ENCODE data around the gene USP35. TPM values are rescaled to one million over a fixed set of nuclear protein-coding genes. Genes with fewer than 3 reads are reported as not detected.

Gene USP35
- total RNA-seq, 2 experiments from 2014 or later: 13.4 to 14.2 TPM

DNA sequence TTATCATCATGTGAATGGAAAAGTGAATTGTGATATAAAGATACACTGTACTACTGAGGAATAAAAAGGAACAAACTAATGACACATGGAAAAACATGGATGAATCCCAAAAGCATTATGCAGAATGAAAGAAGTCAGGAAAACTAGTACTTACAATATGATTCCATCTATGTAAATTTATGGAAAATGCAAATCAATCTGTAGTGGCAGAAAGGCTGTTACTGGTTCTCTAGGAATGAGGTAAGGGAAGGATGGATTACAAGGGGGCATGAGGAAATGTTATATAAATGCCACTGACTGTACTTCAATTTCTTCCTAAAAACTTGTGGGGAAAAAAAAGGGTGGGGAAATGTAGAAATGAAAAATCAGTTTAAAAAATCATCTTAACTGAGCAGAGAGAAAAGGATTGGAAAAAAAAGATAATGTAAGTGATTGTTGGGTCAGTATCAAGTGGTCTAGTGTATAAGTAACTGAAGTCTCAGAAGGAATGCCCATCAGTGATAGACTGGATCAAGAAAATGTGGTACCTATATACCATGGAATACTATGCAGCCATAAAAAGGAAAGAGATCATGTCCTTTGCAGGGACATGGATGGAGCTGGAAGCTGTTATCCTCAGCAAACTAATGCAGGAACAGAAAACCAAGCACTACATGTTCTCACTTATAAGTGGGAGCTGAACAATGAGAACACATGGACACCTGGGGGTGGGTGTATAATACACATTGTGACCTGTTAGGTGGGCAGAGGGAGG lies 48.8 kb downstream of the USP35 start:
- Mint-ChIP-seq H3K9me3 (peaks cover 12% of the 10 kb centered on the region), H3K27me3 (ENCODE audit: low read depth) (no peaks in the 10 kb centered on the region), H3K36me3 (ENCODE audit: low read depth) (peaks cover 10% of the 10 kb centered on the region), H3K4me1 (ENCODE audit: low read depth) (no peaks in the 10 kb centered on the region), H3K27ac (no peak overlapping the region), H3K4me3 (no peak overlapping the region)
- CTCF ChIA-PET: interaction anchor here (0.6 to 1.1 kb wide), 2 partner anchors 11 to 32 kb away, joined by 4 to 5 read pairs; no protein-coding TSS in a partner anchor
- intact Hi-C loops (cut with micrococcal nuclease): no loop called here
- no peak for DNase-seq

DNA sequence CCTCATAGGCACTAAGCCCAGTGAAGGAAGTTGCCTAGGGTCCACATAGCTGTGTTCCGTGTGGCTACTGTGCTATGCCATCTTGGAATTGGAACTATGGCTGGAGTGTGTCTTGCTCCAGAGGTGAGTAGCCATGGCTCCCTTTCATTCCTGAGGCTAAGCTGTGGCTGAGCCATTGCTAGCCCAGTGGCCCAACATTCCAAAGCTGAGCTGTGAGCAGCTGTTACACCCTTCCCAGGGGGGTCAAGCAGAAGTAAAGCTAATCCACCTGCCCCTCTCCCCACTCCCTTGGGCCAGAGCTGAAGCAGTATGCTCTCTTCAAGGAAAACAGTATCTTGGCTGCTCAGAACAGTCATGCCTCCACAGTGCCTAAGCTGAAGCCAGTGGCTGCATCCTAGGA lies 51.1 kb downstream of the USP35 start:
- DNase-seq: no peak
- intact Hi-C loops (cut with micrococcal nuclease): no loop called here
- CTCF ChIA-PET: interaction anchor here (0.8 kb wide), 1 partner anchor 15 kb away, joined by 3 read pairs; no protein-coding TSS in a partner anchor
- peaks cover 3% of the 10 kb centered on the region for H3K4me1 Mint-ChIP-seq (ENCODE audit: low read depth)
- H3K27me3 Mint-ChIP-seq (ENCODE audit: low read depth): no peaks in the 10 kb centered on the region
- no peak overlapping the region for H3K4me3 Mint-ChIP-seq
- no peak overlapping the region for H3K27ac Mint-ChIP-seq
- peaks cover 14% of the 10 kb centered on the region for H3K9me3 Mint-ChIP-seq
- H3K36me3 Mint-ChIP-seq (ENCODE audit: low read depth): peaks cover 10% of the 10 kb centered on the region

DNA sequence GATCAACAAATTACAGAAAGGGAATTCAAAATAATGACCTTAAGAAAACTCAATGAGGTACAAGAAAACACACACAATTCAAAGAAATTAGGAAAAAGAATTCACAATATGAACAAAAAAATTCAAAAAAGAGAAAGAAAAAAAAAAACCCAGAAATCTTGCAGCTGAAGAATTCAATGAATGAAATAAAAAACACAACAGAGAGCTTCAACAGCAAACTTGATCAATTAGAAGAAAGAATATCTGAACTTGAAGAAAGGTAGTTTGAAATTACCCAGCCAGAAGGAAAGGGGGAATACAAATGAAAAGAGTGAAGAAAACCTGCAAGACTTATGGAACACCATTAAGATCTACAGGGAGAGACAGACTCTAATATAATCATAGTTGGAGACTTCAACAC lies 52.8 kb downstream of the USP35 start:
- CTCF ChIA-PET: no interaction called here
- no peak for DNase-seq
- H3K9me3 Mint-ChIP-seq: peaks cover 19% of the 10 kb centered on the region
- no peak overlapping the region for H3K27ac Mint-ChIP-seq
- H3K27me3 Mint-ChIP-seq (ENCODE audit: low read depth): no peaks in the 10 kb centered on the region
- no peak overlapping the region for H3K4me3 Mint-ChIP-seq
- peaks cover 5% of the 10 kb centered on the region for H3K4me1 Mint-ChIP-seq (ENCODE audit: low read depth)
- intact Hi-C loops (cut with micrococcal nuclease): no loop called here
- peaks cover 10% of the 10 kb centered on the region for H3K36me3 Mint-ChIP-seq (ENCODE audit: low read depth)

DNA sequence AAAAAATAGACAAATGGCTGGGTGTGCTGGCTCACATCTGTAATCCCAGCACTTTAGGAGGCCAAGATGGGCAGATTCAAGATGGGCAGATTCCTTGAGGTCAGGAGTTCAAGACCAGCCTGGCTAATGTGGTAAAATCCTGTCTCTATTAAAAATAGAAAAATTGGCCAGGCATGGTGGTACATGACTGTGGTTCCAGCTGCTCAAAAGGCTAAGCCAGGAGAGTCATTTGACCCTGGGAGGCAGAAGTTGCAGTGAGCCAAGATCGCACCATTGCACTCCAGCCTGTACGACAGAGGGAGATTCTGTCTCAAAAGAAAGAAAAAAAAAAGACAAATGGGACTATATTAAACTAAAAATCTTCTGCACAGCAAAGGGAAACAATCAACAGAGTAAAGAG lies 55.4 kb downstream of the USP35 start:
- Mint-ChIP-seq H3K4me1 (ENCODE audit: low read depth) (peaks cover 7% of the 10 kb centered on the region), H3K9me3 (peaks cover 19% of the 10 kb centered on the region), H3K27me3 (ENCODE audit: low read depth) (no peaks in the 10 kb centered on the region), H3K27ac (no peak overlapping the region), H3K4me3 (no peak overlapping the region), H3K36me3 (ENCODE audit: low read depth) (peaks cover 7% of the 10 kb centered on the region)
- intact Hi-C loops (cut with micrococcal nuclease): no loop called here
- DNase-seq: no peak
- CTCF ChIA-PET: no interaction called here

DNA sequence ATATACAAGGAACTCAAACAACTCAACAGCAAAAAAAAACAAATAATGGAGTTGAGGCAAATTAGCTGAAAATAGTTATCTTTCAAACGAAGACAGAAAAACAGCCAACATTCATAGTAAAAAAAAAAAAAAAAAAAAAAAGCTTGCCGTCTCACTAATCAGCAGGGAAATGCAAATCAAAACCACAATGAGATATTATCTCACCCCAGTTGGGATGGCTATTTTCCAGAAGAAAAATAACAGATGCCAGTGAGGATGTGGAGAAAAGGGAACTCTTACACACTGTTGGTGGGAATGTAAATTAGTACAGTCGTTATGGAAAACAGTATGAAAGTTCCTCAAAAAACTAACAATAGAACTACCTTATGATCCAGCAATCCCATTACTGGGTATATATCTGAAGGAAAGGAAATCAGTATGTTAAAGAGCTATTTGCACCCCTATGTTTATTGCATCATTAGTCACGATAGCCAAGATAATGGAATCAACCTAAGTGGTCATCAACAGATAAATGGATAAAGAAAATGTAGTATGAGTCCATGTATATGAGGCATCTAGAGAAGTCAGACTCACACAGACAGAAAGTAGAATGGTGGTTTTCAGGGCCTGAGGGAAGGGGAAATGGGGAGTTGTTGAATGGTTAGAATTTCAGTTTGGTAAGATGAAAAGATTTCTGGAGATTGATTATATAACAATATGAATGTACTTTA lies 56.0 kb downstream of the USP35 start:
- Mint-ChIP-seq H3K4me3 (no peak overlapping the region), H3K27ac (no peak overlapping the region), H3K9me3 (peaks cover 19% of the 10 kb centered on the region), H3K36me3 (ENCODE audit: low read depth) (peaks cover 7% of the 10 kb centered on the region), H3K27me3 (ENCODE audit: low read depth) (no peaks in the 10 kb centered on the region), H3K4me1 (ENCODE audit: low read depth) (peaks cover 7% of the 10 kb centered on the region)
- CTCF ChIA-PET: no interaction called here
- intact Hi-C loops (cut with micrococcal nuclease): no loop called here
- no peak for DNase-seq

DNA sequence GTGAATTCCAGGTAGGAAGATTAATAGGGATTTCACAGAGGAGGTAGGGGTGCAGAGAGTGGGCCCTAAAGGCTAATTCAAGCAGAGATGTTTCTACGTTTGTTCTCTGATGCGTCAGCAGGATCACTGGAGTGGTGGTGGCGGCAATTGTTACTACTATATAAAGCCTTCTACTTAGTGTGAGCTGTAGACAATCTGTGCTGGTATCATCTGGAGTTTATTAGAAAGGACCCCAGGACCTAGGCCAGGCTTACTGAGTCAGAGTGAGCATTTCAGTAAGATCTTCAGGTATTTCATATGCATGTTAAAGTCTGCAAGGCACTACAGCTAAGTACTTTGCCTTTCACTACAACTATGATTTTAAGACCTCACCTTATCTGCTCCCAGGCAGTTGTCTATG lies 59.5 kb downstream of the USP35 start:
- H3K4me3 Mint-ChIP-seq: no peak overlapping the region
- H3K27me3 Mint-ChIP-seq (ENCODE audit: low read depth): no peaks in the 10 kb centered on the region
- no peak for DNase-seq
- peaks cover 4% of the 10 kb centered on the region for H3K9me3 Mint-ChIP-seq
- H3K36me3 Mint-ChIP-seq (ENCODE audit: low read depth): no peaks in the 10 kb centered on the region
- H3K4me1 Mint-ChIP-seq (ENCODE audit: low read depth): peaks cover 7% of the 10 kb centered on the region
- H3K27ac Mint-ChIP-seq: no peak overlapping the region
- CTCF ChIA-PET: interaction anchor here (0.6 to 1.6 kb wide), 2 partner anchors 10 to 21 kb away, joined by 3 to 5 read pairs; no protein-coding TSS in a partner anchor
- intact Hi-C loops (cut with micrococcal nuclease): no loop called here

DNA sequence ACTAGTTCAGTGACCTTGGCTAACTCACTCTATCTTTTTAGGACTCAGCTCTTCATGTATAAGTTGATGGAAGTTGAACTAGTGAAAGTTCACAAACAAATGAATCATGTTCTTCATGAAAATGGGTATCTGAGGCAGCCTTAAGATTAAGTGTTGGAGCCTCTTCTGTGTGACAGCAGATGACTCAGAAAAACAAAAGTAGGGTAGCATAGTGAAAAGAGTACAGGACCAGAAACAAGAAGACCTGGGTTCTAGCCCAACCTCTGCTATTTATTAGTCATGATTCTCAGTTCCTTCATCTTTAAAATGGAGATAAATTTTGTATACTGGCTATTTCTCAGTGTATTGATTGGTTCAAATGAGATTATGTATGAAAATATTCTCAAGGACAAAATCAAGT lies 60.2 kb downstream of the USP35 start:
- Mint-ChIP-seq H3K9me3 (peaks cover 4% of the 10 kb centered on the region), H3K4me3 (no peak overlapping the region), H3K4me1 (ENCODE audit: low read depth) (peaks cover 7% of the 10 kb centered on the region), H3K27ac (no peak overlapping the region), H3K27me3 (ENCODE audit: low read depth) (no peaks in the 10 kb centered on the region), H3K36me3 (ENCODE audit: low read depth) (no peaks in the 10 kb centered on the region)
- CTCF ChIA-PET: interaction anchor here (1.6 kb wide), 1 partner anchor 11 kb away, joined by 5 read pairs; no protein-coding TSS in a partner anchor
- intact Hi-C loops (cut with micrococcal nuclease): no loop called here
- peak; percentile 16 for DNase-seq

DNA sequence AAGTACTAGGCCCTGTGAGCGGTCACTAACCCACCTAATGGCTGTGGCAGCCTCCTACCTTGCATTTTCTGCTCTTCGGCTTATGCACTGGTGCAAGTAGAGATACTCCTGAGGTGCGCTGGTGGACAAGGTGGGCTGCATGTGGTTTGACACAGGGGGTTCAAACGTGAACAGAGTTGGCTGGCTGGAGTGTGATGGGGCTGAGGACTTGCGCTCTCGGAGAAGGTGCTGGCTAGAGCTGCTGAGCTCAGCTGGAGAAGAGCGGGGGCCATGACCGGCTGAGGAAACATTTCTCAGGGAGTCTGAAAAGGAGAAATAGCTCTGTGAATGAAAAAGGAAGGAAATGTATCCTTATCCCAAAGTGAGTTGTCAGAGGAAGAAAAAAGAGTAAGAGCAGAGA lies 61.4 kb downstream of the USP35 start:
- no peak for DNase-seq
- CTCF ChIA-PET: interaction anchor here (1.2 kb wide), 1 partner anchor 111 kb away, joined by 3 read pairs; no protein-coding TSS in a partner anchor

DNA sequence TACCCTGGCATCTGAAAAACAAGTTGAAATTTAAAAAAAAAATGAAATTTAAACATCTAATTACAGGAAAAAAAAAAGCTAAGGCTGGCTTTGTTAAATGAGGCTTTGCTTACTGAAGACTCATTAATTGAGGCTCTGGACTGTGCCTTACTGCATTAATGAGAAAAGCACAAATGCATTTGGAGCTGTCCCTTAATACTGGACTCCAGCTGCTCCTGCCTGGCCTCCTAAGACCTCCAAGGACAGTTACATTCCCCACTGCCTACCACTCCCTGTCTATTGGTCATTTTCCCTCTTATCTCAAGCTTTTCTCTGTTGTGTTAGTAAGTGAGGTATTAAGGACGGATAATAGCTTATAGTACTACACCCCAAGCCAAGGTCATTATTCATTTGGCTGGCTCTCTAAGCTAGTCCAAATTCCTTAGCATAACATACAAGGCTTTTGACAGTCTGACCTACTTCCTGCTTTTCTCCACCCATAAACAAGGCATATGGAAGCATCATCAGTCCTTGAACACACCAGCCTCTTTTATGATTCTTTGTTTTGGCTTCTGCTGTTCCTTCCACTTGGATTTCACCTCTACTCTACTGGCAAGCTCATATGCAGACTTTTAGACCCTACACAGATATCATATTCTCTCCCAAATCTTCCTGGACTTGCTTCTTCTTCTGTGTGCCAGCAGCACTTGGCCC lies 62.5 kb downstream of the USP35 start:
- Mint-ChIP-seq H3K27me3 (ENCODE audit: low read depth) (no peaks in the 10 kb centered on the region), H3K4me1 (ENCODE audit: low read depth) (peaks cover 3% of the 10 kb centered on the region), H3K27ac (no peak overlapping the region), H3K4me3 (no peak overlapping the region), H3K9me3 (peaks cover under 1% of the 10 kb centered on the region), H3K36me3 (ENCODE audit: low read depth) (no peaks in the 10 kb centered on the region)
- DNase-seq: no peak
- CTCF ChIA-PET: no interaction called here
- intact Hi-C loops (cut with micrococcal nuclease): no loop called here

More for the DNA sequence above, 61.4 kb downstream of the USP35 start:
- Mint-ChIP-seq H3K27ac (no peak overlapping the region), H3K4me1 (ENCODE audit: low read depth) (peaks cover 3% of the 10 kb centered on the region), H3K4me3 (no peak overlapping the region), H3K9me3 (peaks cover 2% of the 10 kb centered on the region), H3K27me3 (ENCODE audit: low read depth) (no peaks in the 10 kb centered on the region), H3K36me3 (ENCODE audit: low read depth) (no peaks in the 10 kb centered on the region)
- intact Hi-C loops (cut with micrococcal nuclease): no loop called here

DNA sequence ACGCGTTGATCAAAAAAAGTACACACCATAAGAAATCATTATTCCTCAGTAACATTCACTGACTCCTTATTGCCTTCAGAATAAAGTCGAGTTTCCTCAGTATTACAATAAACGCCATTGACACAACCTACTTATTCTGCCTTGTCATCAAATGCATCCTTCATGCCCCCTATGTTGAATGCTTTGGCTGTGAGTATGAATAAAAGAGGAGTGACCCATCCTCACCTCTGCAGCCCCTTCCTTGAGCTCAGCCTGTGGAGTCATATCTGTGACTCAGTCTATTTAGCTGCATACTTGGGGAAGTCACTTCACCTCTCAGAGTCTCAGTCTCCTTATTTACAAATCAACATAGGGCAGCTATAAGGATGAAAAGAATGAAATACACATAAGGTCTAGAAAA lies 65.1 kb downstream of the USP35 start:
- DNase-seq: no peak
- Mint-ChIP-seq H3K9me3 (no peaks in the 10 kb centered on the region), H3K4me1 (ENCODE audit: low read depth) (peaks cover 1% of the 10 kb centered on the region), H3K27ac (no peak overlapping the region), H3K4me3 (no peak overlapping the region), H3K27me3 (ENCODE audit: low read depth) (no peaks in the 10 kb centered on the region), H3K36me3 (ENCODE audit: low read depth) (no peaks in the 10 kb centered on the region)
- CTCF ChIA-PET: no interaction called here
- intact Hi-C loops (cut with micrococcal nuclease): no loop called here

DNA sequence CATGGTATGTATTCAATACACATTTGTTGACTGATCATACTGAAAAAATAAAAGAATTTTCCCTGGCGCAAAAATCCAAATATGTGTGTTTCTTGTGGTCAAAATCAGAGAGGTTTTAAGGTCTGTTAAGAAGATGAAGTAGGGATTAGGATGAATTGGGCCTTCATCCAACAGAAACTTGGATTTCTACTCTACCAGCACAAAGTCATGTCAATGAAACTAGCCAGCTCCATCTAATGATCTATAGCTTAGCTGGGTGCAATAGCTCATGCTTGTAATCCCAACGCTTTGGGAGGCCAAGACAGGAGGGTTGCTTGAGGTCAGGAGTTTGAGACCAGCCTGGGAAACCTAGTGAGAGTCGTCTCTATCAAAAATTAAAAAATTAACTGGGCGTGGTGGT lies 65.5 kb downstream of the USP35 start:
- Mint-ChIP-seq H3K27me3 (ENCODE audit: low read depth) (no peaks in the 10 kb centered on the region), H3K9me3 (no peaks in the 10 kb centered on the region), H3K4me3 (no peak overlapping the region), H3K36me3 (ENCODE audit: low read depth) (no peaks in the 10 kb centered on the region), H3K4me1 (ENCODE audit: low read depth) (no peaks in the 10 kb centered on the region), H3K27ac (no peak overlapping the region)
- DNase-seq: no peak
- CTCF ChIA-PET: interaction anchor here (1.0 kb wide), 1 partner anchor 14 kb away, joined by 3 read pairs; no protein-coding TSS in a partner anchor
- intact Hi-C loops (cut with micrococcal nuclease): no loop called here

DNA sequence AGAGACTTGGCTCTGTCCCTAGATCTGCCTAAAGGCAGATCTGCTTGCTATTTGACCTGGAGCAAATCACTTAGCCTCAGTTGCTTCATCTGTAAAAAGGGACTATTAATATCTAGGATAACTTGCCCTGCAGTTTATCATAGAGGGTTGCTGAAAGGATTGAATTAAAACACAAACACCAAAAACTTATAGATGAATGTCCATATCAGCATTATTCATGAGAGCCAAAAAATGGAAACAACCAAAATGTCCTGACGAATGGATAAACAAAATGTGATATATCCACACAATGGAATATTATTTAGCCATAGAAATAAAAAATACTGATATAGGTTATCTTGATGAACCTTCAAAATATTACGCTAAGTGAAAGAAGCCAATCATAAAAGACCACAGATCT lies 67.2 kb downstream of the USP35 start:
- DNase-seq: no peak
- Mint-ChIP-seq H3K9me3 (no peaks in the 10 kb centered on the region), H3K27me3 (ENCODE audit: low read depth) (no peaks in the 10 kb centered on the region), H3K27ac (no peak overlapping the region), H3K36me3 (ENCODE audit: low read depth) (no peaks in the 10 kb centered on the region), H3K4me3 (no peak overlapping the region), H3K4me1 (ENCODE audit: low read depth) (no peaks in the 10 kb centered on the region)
- CTCF ChIA-PET: no interaction called here
- intact Hi-C loops (cut with micrococcal nuclease): no loop called here
